HCEC 1CT (cell line): ENCODE measurements around the gene MRPL20.
"Not testable (repeated sequence)": the region's sequence is repeated elsewhere in the genome, so short reads cannot be mapped to it uniquely, and the experiment has no call there.

Source experiments
- DNase-seq: peaks from one replicate; pipeline ENCODE4 v3.0.0-alpha.2; 2017

Gene MRPL20

GRCh38 chr1:1425753-1426495, 18.8 kb upstream of the MRPL20 start:
- no peak for DNase-seq

DNA sequence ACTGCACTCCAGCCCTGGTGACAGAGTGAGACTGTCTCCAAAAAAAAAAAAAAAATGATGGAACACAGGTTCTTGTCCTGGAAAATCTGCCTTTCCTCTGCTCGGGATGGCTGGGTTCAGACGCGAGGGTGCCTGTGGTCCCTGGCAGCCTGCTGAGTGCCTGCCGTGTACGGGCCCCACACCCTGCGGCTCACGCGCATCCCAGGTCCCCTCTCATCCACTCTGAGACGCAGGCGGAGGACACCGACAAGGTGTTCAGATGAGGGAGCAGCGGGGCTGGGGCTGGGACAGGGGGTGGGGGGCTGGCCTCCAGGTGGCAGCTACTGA, 18.3 kb upstream of the MRPL20 start:
- no peak for DNase-seq

GRCh38 chr1:1424707-1425106, 17.6 kb upstream of the MRPL20 start:
- DNase-seq, result no peak

DNA sequence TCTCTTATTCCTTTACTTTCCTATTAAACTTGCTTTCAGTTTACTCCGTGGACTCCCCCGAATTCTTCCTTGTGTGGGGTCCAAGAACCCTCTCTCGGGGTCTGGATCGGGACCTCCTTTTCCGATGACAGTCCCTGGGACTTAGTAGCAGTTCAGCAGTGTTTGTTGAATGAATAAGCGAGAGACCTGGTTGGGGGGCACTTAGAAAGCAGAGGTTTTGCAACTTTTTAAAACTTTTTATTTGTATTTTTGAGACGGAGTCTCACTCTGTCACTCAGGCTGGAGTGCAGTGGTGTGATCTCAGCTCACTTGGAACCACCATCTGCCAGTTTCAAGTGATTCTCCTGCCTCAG, 16.1 kb upstream of the MRPL20 start:
- DNase-seq, result no peak

- DNase-seq, result no peak
Measured at GRCh38 chr1:1422465-1423244, 15.6 kb upstream of the MRPL20 start.

- no peak for DNase-seq
Measured at GRCh38 chr1:1421907-1422464, 14.9 kb upstream of the MRPL20 start.

DNA sequence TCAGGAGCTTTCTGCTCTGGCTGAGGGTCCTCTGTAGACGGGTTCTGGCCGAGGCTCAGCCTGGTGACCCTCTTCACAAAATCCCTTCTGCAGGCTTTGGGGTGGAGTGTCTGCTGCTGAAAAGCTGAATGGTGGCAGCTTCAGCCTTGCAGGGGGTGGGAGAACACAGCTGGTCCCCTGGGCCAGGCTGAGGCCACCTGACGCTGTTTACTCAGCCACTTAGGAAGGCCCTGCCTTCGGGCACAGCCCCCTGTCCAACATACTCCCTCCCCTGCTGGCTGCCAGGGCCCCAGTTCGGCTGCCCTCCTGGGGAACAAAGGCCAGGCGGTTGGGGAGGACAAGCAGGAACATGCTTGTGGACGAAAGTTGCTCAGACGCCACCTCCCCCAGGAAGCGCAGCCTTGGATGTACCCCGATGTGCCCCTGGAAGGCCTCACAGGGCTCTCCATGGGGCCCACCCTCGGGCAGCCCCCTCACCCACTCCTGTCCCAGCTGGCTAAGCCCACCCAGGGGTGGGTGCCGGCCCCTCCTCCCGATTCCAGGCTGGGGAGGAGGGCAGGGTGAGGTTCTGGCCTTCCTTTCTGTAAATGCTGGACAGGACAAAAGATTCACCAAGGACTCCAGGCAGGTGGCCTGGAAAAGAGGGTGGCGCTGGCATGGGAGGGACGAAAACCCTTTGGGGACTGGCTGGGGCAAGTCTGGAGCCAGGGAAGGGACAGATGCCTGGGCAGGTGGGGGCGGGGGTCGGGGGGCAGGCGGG, 14.2 kb upstream of the MRPL20 start, which contains the start of gene ANKRD65:
ANKRD65 (minus strand) TSS at position 130 of the 760 bp plus-strand sequence. CDS start 271 bp downstream, outside the sequence.
- DNase-seq, result no peak

DNA sequence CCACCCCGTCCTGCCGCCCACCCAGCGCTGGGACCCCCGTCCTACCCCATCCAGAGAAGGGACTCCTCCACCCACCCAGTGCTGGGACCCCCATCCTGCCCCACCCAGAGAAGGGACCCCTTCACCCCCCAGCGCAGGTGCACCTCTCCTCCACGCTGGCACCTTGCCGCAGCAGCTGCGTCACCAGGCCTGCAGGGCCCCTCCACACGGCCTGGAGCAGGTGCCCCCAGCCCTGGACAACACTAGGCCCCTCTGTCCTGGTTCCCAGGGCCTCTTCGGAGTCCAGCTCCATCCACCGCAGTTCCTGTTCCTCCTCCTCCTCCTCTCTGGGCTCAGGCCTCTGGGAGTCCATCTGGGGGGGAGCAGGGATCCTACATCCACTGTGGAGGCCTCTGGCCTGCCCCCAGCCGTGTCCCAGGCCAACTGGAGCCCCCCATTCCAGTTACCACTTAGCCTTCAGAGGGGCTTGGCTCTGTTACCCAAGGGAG, 13.6 kb upstream of the MRPL20 start:
- no peak for DNase-seq

- no peak for DNase-seq
Measured at GRCh38 chr1:1419813-1420653, 12.9 kb upstream of the MRPL20 start.

- no peak for DNase-seq
Measured at GRCh38 chr1:1419363-1419812, 12.3 kb upstream of the MRPL20 start.

GRCh38 chr1:1418464-1419362, 11.6 kb upstream of the MRPL20 start:
- no peak for DNase-seq

GRCh38 chr1:1417825-1418463, 10.9 kb upstream of the MRPL20 start:
- DNase-seq, result not testable (repeated sequence)

GRCh38 chr1:1417396-1417795, 10.3 kb upstream of the MRPL20 start:
- DNase-seq, result not testable (repeated sequence)

- DNase-seq, result no peak
Measured at GRCh38 chr1:1415751-1416150, 8.7 kb upstream of the MRPL20 start.

GRCh38 chr1:1412311-1412902, 5.3 kb upstream of the MRPL20 start:
- DNase-seq, result not testable (repeated sequence)

- no peak for DNase-seq
Measured at GRCh38 chr1:1411626-1412025, 4.5 kb upstream of the MRPL20 start.

- DNase-seq, result not testable (repeated sequence)
Measured at GRCh38 chr1:1410238-1410637, 3.1 kb upstream of the MRPL20 start.

GRCh38 chr1:1407636-1408318, 684 bp upstream of the MRPL20 start:
- DNase-seq, result no peak

- no peak for DNase-seq
Measured at GRCh38 chr1:1406101-1406820, 832 bp downstream of the MRPL20 start.
